Measurements from ENCODE around the gene ACR.
"Not testable (repeated sequence)": the region's sequence is repeated elsewhere in the genome, so short reads cannot be mapped to it uniquely, and the experiment has no call there.

- TF ChIP-seq, protein P1, sequence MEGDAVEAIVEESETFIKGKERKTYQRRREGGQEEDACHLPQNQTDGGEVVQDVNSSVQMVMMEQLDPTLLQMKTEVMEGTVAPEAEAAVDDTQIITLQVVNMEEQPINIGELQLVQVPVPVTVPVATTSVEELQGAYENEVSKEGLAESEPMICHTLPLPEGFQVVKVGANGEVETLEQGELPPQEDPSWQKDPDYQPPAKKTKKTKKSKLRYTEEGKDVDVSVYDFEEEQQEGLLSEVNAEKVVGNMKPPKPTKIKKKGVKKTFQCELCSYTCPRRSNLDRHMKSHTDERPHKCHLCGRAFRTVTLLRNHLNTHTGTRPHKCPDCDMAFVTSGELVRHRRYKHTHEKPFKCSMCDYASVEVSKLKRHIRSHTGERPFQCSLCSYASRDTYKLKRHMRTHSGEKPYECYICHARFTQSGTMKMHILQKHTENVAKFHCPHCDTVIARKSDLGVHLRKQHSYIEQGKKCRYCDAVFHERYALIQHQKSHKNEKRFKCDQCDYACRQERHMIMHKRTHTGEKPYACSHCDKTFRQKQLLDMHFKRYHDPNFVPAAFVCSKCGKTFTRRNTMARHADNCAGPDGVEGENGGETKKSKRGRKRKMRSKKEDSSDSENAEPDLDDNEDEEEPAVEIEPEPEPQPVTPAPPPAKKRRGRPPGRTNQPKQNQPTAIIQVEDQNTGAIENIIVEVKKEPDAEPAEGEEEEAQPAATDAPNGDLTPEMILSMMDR (IDR thresholded peaks at IDR 0.05) = not testable (repeated sequence)
- not testable (repeated sequence) for TF ChIP-seq POLR2A (IDR thresholded peaks at IDR 0.05)
Measured at GRCh38 chr22:50785289-50785688, 47.3 kb downstream of the ACR start.

Measured in Peyer's patch (tissue), 4 donors.